ENCODE measurements around the gene SLC2A3. TPM values are rescaled to one million over a fixed set of nuclear protein-coding genes. Genes with fewer than 3 reads are reported as not detected.
"Not testable (repeated sequence)": the region's sequence is repeated elsewhere in the genome, so short reads cannot be mapped to it uniquely, and the experiment has no call there.

Gene SLC2A3
- total RNA-seq, 4 donors from 2014 or later = 11.5 to 46.6 (median 12.8) TPM

DNA sequence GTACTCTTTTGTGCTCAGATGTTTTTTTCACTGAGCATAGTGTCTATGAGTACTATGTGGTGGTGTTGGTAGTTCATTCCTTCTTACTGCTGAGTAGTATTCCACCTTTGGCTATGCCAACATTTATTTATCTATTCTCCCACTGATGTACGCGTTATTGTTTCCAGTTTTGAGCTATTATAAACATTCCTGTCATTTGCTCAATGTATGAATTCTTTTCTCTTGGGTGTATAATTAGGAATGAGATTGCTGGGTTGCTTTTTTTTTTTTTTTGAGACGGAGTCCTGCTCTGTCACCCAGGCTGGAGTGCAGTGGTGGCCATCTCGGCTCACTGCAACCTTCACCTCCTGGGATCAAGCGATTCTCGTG, 37.5 kb upstream of the SLC2A3 start:
- Histone ChIP-seq H3K36me3 (no peaks in the 10 kb centered on the region), H3K27ac (no peak overlapping the region), H3K27me3 (no peaks in the 10 kb centered on the region), H3K4me1 (peaks cover 0 to 38% (median 4%) of the 10 kb centered on the region in 3 donors), H3K4me3 (no peak overlapping the region), H3K9me3 (no peaks in the 10 kb centered on the region)
- TF ChIP-seq POLR2AphosphoS5 (IDR thresholded peaks at IDR 0.05) = no peak
- TF ChIP-seq CTCF (IDR thresholded peaks at IDR 0.05) = no peak
- TF ChIP-seq POLR2A (IDR thresholded peaks at IDR 0.05) = no peak
- TF ChIP-seq EP300 (IDR thresholded peaks at IDR 0.05) = no peak
- WGBS, 2 donors (ENCODE audit: low coverage in 1 of 2) = 56 to 89% methylated on average over 2 to 5 of the region's 6 CpGs
- no peak for ATAC-seq

DNA sequence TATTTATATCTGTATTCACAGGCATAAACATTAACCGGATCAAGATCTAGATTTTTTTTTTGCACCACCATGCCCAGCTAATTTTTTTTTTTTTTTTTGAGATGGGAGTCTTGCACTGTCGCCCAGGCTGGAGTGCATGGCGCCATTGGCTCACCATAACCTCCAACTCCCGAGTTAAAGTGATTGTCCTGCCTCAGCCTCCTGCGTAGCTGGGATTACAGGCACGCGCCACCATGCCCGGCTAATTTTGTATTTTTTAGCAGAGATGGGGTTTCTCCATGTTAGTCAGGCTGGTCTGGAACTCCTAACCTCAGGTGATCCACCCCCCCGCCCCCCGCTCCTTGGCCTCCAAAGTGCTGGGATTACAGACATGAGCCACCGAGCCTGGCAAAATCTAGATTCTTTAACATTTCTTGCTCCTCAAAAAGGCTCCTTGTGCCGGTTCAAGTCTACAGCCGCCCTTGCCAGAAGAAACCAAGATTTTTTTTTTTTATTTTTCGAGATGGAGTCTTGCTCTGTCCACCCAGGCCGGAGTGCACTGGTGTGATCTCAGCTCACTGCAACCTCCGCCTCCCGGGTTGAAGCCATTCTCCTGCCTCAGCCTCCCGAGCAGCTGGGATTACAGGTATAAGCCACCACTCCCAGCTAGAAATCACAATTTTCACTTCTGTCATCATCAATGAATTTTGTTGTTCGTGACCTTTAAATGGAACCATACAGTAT, 36.9 kb upstream of the SLC2A3 start:
- 77 to 84% methylated on average over 8 to 13 of the region's 19 CpGs for WGBS, 2 donors (ENCODE audit: low coverage in 1 of 2)
- no peak overlapping the region for H3K4me3 ChIP-seq

GRCh38 chr12:7972269-7972668, 36.3 kb upstream of the SLC2A3 start:
- 15% methylated on average over 3 of the region's 9 CpGs; no CpG with 5 or more reads in 1 of the 2 donors for WGBS, 2 donors (ENCODE audit: low coverage in 1 of 2)
- H3K4me3 ChIP-seq, ATAC-seq, H3K27me3 ChIP-seq, H3K27ac ChIP-seq, H3K36me3 ChIP-seq, H3K9me3 ChIP-seq: not testable (repeated sequence)
- H3K4me1 ChIP-seq = peaks cover 0 to 38% (median 4%) of the 10 kb centered on the region in 3 donors

More for the DNA sequence above, 36.9 kb upstream of the SLC2A3 start:
- H3K9me3 ChIP-seq = no peaks in the 10 kb centered on the region
- H3K27me3 ChIP-seq = no peaks in the 10 kb centered on the region
- H3K4me1 ChIP-seq = peaks cover 0 to 38% (median 4%) of the 10 kb centered on the region in 3 donors
- TF ChIP-seq EP300 (IDR thresholded peaks at IDR 0.05) (no peak), POLR2A (IDR thresholded peaks at IDR 0.05) (no peak), CTCF (IDR thresholded peaks at IDR 0.05) (no peak), POLR2AphosphoS5 (IDR thresholded peaks at IDR 0.05) (no peak)
- H3K27ac ChIP-seq = no peak overlapping the region
- no peak for ATAC-seq
- no peaks in the 10 kb centered on the region for H3K36me3 ChIP-seq

DNA sequence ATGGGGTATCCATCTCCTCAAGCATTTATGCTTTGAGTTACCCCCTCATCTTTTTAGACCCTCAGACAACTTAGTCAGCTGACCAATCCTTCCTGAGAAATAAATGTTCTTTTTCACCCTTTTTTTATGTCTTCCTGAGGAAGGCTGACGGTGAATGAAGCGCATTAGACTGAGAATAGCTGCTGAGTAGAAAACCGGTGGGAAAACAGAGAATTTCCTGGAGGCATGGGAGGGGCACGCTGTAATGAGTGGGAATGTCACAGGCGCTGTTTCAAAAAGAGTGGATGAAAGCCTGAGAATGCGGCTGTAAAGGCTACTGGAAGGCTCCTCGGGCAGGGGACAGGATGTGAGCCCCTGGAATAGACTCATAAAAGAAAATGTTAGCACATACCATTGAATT, 35.8 kb upstream of the SLC2A3 start:
- not testable (repeated sequence) for H3K9me3 ChIP-seq, H3K36me3 ChIP-seq, H3K4me3 ChIP-seq, H3K27me3 ChIP-seq, ATAC-seq
- Histone ChIP-seq H3K4me1 (peaks cover 0 to 34% (median 4%) of the 10 kb centered on the region in 3 donors), H3K27ac (peak overlapping the region in 3 of 4 donors; percentile 88 to 89 (median 88))
- WGBS, 2 donors (ENCODE audit: low coverage in 1 of 2) = no CpG with 5 or more reads among the region's 7 CpGs

DNA sequence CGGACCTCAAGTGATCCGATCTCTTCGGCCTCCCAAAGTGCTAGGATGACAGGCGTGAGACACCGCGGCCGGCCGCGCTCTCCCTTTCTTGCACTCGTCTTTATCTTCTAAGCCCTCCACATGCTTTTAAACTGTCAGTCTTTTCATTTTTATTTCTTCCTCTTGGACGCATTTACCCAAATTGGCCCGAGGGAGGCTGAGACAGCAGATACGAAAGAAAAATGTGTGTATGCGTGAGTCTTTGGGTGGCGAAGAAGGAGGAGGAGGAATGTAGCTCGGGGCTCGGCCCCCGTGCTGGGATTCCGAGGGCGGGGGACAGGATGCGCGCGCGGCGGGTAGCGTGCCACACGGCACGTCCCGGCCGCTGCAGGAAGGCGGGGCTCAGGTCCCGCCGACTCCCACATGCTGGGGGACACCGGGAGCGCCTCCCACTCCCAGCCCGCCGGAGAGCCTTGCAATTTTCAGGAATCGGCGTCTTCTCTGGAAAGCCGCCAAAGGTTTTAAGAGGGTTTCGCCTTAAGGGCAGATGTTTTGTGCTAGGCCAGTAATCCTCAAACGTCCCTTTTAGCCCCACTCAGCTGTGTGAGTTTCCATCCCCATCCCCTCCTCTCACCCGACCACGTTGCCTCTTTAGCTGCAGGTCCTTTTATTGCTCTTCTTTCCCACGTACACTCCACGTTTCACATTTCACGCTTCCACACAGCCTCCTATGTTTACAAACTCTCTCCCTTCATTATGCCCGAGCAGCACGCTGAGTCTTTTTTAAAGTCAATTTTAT, 34.7 kb upstream of the SLC2A3 start:
- H3K9me3 ChIP-seq = no peaks in the 10 kb centered on the region
- peak overlapping the region; percentile 41 to 63 for H3K4me3 ChIP-seq
- H3K27me3 ChIP-seq = no peaks in the 10 kb centered on the region
- ATAC-seq = peak; percentile 99
- 1% methylated on average over 37 to 43 of the region's 49 CpGs for WGBS, 2 donors (ENCODE audit: low coverage in 1 of 2)
- no peaks in the 10 kb centered on the region for H3K36me3 ChIP-seq
- H3K27ac ChIP-seq = peak overlapping the region; percentile 47 to 89 (median 88)
- peaks cover 0 to 27% (median 4%) of the 10 kb centered on the region in 3 donors for H3K4me1 ChIP-seq
- TF ChIP-seq CTCF (IDR thresholded peaks at IDR 0.05) = peak in 2 of 4 experiments; percentile 20 to 58
- peak; percentile 92 for TF ChIP-seq POLR2AphosphoS5 (IDR thresholded peaks at IDR 0.05)
- TF ChIP-seq EP300 (IDR thresholded peaks at IDR 0.05) = no peak
- peak; percentile 19 to 21 for TF ChIP-seq POLR2A (IDR thresholded peaks at IDR 0.05)

All from gastroesophageal sphincter (tissue), 4 donors.